ENCODE measurements around the gene PHF14. TPM values are rescaled to one million over a fixed set of nuclear protein-coding genes. Genes with fewer than 3 reads are reported as not detected.

PHF14 gene
- total RNA-seq, 2 donors from 2014 or later: 14.5 to 17.2 TPM

DNA sequence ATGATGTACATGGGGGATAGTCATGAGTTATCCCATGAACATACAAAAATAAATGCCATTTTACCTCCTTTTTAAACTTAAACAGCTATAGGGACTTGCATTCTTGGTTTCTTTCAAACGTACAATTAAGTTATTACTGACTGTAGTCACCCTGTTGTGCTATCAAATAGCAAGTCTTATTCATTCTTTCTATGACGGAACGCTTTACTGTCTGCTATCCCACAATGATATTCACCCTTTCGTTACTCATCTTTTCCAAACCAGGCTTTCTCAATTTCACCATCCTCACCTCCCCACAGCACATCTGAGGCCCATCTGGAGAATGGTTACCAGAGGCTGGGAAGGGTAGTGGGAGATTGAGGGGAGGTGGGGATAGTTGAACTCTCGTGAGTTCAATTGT, 218.8 kb downstream of the PHF14 start:
- DNase-seq: no peak
- intact Hi-C loops (cut with DNase I): no loop called here
- ATAC-seq: peak; percentile 48 to 73

DNA sequence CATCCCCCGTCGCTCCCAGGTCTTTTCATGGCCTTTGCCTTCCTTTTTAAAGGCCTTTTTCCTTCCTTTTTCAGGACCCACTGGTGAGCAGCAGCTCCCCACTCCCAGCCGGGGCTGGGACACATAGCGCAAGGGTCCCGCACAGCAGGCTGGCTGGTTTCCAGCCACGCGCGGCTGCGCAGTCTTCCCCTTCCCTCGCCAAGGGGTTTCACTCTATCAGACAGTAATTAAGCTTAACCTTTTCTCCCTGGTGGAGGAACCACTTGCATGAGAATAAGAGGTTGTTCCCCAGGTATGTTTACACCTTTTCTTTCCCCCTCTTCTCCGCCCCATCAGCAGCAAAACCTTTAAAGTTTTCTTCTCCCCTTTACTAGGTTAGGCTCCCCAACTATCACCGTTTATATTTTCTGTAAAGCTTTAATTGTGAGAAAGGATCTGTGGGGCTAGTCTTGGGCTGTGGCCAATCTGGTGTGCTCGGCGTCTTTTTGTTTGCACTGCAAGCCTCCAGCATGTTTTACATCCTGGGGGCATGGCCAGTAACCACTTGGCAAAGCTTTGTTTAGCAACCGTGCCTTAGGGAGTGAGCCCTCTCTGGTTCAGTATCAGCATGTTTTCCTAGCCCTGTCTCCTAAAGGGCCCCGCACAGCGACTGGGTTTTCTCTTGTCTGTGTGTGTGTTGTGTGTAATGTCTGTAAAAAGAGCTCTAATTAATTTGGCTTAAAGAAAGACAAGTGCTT, 219.6 kb downstream of the PHF14 start:
- ATAC-seq (peak; percentile 74 to 89), DNase-seq (no peak)
- intact Hi-C loops (cut with DNase I): no loop called here

DNA sequence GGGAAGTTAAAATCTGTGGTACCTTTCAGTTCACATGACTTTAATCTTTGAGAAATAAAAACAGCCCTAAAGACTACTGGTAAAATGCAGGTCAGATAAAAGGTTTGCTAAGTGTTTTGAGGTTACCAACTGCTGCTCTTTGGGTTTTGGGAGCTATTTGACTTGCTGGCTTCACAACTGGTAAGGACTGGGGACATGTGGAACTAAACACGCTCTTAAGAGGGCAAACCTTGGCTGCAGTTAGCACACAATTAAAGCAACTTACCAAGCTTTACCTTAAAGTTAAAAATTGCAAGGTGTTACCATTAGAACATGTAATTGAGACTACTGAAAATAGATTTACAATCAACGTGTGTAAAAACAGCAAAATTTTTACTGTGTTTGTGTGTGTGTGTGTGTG, 220.2 kb downstream of the PHF14 start:
- DNase-seq: no peak
- ATAC-seq: no peak
- intact Hi-C loops (cut with DNase I): no loop called here

DNA sequence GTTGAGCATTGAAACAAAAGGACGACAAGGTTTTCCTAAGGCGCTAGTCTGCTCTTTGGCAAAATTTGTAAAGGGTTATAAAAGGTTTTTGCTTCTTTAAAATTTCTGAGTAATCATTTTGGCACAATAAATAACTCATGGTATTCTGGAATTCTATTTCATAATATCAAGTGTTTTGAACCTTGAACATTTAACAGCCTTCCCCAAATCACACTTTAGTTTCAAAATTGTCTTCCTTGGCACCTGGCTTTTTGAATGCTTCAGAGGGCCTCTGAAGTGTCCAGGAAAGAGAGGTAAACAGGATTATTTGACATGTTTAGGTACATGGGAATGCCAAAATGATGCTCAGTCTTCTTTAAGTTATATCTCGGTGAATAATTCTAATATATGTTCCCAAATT, 220.8 kb downstream of the PHF14 start:
- DNase-seq (no peak), ATAC-seq (no peak)
- intact Hi-C loops (cut with DNase I): no loop called here

DNA sequence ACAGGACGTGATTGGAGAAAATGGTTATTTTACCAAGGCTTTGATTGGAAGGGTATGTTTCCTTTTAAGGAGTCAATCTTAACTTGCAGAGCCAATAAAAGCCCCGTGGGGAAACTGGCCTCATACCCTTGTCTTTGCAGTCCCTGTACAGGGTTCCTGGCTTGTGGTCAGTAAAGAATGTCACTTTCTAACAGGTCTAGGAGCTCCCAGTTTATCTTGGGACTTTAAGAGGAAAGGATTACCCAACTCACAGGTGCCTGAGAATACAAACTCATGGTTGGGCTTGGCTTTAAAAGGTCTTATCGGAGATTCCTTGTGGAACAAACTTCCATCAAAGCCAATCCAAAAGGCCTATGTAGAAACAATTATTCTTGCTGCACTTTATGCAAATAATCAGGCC, 221.8 kb downstream of the PHF14 start:
- no peak for ATAC-seq
- DNase-seq: no peak
- intact Hi-C loops (cut with DNase I): no loop called here

DNA sequence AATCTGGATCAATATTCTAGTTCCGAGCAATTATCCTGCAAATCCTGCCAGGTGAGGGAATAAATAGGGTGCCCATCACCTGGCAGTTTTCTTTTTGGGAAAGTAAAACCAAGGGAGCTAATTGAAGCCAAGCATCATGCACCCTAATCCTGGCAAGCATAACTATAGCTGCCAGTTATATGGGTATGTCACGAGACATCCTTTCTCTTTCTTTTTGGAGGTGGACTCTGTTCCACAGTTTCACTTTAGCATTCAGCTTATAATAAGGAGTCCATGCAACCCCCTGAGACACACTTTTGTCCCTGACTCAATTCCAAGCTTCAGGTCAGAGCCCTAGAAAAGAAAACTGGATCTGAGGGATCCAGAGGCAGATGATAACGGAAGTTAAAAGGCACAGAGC, 222.5 kb downstream of the PHF14 start:
- DNase-seq: no peak
- no peak for ATAC-seq
- intact Hi-C loops (cut with DNase I): no loop called here

DNA sequence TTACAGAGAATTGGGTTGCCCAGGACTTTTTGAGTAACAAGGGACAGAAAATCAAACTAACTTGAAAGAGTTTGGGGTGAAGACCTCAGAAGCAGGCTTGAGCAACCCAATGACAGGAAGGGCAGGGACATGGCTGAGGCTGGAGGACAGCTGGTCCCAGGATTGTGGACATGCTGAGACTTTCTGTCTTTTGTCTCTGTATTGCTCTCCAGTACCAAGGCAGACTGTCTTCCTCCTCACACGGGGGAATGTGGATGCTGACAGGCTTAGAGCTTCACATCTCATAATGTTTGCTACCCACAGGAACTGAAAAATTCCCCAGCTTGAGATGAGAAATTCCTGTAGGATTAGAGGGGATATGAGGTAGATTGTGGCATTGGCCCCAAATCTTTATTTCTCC, 229.6 kb downstream of the PHF14 start:
- intact Hi-C loops (cut with DNase I): no loop called here
- DNase-seq (no peak), ATAC-seq (no peak)

DNA sequence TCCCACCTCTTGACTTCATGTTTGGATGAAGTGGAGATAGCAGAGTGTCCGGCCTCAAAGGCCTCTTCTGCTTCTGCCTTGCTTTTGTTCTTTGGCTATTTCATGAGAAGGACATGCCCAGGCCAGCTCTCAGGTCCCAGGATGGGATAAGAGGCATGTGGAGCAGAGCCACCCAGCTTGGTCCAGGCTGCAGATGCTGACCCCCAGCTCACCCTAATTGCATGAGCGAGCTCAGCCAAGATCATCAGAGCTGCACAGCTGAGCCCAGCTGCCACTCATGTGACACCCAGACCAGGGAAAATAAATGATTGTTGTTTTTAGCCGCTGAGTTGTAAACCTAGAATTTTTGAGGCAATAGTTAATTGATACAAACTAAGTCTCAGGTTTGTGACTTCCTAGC, 230.0 kb downstream of the PHF14 start:
- intact Hi-C loops (cut with DNase I): no loop called here
- DNase-seq (no peak), ATAC-seq (peak in 1 of 2 donors; percentile 62)

DNA sequence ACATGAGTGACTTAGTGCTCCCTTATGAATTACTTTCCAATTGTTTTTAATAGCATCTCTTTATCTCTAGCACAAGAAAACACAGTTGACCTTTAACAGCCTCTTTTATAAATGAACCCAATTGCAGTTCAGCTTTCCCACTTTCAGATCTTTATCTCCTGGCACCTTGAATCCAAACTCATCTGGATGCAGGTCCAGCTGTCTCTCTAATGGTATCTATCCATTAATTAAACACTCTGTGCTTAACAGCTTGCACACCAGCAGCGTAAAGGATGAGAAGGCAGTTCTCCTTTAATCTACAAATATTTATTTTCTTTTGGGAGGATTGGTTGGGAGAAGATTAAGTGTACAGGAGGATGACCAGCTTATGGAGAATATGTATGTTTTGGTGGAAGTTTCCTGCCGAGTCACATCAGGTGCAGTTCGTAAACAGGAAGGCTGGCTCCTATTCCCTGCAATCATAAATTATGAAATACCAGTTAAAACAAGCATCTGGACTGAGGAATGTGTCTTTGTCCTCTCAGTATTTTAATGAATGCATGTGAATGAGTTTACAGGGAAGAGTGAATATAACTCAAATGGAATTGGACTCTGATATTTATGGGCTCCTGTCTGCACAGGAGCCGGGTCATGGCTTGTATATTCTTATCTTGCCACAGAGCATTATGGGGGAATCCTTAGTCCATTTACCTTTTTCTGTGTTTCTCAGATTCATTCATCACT, 232.7 kb downstream of the PHF14 start:
- intact Hi-C loops (cut with DNase I): no loop called here
- ATAC-seq (no peak), DNase-seq (no peak)

DNA sequence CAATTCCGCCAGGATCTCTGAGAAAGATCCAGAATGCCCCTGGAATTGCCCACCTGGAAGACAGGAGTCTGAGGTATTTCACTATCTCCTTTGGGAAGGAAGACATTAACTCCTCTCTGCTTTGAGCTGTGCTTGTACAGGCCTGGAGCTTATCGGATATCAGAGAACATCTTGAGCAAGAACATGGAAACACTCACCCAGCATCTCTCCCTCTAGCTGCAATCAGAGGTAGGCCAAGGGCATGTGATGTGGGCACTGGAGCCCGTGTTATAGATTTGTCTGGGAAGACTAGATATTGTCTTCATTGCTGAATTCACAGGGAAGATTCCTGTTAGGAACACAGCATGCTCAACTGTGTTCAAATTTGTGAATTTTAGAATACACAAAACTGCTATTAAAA, 233.9 kb downstream of the PHF14 start:
- intact Hi-C loops (cut with DNase I): no loop called here
- no peak for ATAC-seq
- DNase-seq: no peak

DNA sequence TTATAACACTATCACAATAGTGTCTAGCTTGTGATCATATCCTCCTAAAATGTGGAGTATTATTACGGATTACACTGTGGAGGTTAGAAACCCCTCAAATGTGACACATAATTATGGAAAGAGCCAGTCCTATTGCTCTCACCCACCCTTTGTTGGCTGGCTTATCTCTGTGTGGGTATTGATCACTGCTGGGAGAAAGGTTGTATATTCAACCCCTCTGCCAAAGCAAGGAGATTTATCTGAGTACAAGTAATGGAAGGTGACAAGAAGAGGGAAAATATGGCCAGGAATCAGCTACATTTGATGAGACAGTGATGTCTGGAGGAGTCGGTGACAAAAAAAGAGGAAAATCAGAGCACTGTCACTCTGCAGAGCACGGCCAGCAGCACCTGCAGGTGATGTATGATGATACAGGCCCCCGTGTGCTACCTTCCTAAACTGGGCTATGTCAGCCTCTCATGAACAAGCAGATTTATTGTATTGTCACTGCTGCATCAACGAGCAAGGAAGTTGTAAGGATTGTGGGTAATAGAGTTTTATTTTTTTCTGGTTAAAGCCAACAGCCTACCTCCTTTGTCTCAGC, 235.3 kb downstream of the PHF14 start:
- intact Hi-C loops (cut with DNase I): no loop called here
- ATAC-seq (no peak), DNase-seq (no peak)

DNA sequence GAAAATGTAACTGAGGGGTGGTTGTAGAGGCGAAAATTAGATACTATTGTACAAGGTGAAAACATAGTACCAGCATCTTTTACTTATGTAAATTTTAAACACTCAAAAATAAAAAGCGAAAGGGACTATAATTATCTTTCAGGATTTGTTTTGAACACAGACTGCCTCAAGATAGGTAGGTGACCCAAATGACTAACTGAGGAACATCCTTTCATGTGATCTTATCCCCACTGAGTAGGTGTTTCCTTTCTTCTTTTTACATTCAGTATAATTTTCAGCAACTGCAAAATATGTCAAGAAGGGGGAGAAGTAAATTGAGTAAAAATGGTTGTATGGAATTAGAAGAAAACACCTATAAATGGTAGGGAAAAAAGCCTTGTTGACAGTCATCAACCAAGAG, 236.7 kb downstream of the PHF14 start:
- ATAC-seq (no peak), DNase-seq (no peak)
- intact Hi-C loops (cut with DNase I): no loop called here

DNA sequence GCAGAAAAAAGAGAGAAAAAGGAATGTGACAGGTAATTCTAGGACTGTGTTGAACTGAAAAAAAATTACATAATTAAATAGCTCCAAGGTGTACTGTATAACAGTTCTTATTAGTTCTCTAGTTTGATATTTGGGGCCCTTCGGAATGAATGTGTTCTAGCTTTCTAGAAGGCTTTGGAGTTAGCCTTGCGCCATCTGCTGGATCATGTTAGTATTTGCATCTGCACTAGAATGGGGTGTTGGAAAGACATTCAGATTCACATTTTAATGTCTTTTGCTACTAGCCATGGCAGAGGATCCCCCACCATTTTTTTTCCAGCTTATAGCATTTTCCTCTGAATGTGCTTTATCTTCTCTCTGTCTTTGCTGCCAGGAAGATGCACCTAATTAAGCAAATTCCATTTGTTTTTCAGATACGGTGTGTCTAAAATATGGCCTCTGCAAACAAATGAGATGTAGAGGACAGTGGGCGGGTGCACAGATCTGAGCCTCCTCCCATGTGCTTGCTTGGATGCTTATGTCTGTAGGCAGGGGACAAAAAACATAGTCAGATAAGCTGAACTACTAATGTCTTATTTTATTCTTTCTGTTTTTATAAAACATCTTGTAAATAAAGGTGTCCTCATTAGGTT, 238.5 kb downstream of the PHF14 start:
- DNase-seq (peak; percentile 33), ATAC-seq (peak; percentile 75 to 78)
- intact Hi-C loops (cut with DNase I): no loop called here

DNA sequence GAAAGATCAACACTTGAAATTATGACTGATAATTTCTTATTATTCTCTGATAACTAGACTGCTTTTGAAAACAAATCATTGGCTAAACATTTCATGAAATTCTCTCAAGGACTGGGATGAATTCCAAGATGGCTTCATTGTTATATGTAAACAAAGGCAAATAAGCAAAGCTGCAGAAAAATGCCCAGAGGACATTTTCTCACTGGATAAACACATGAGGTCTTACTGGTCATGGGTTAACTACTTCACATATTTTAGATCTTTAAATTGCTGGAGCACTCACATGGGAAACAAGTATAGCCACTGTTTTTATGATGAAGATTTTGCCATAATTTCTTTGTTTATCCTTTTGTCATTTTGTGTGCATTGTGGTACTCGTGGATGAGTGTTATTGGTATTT, 239.1 kb downstream of the PHF14 start:
- ATAC-seq (no peak), DNase-seq (no peak)
- intact Hi-C loops (cut with DNase I): no loop called here

DNA sequence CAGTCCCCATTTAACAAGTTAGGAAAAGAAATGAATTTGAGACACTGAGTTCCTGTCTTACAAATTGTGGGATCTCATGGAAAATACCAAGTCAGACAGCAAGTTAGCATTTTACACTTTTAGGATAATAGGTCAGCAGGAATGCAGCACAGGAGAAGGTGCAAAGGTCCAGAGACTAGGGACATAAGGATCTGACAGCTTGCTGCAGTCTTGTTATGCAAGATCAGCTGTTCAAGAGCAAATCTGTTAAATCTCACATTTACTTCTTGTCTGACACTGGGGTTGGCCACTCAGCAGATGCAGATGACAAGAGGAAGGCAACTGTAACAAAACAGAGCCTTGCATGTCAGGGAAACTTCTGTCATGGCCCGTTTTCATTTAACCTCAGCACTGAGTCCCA, 239.6 kb downstream of the PHF14 start:
- DNase-seq (no peak), ATAC-seq (no peak)
- intact Hi-C loops (cut with DNase I): no loop called here

DNA sequence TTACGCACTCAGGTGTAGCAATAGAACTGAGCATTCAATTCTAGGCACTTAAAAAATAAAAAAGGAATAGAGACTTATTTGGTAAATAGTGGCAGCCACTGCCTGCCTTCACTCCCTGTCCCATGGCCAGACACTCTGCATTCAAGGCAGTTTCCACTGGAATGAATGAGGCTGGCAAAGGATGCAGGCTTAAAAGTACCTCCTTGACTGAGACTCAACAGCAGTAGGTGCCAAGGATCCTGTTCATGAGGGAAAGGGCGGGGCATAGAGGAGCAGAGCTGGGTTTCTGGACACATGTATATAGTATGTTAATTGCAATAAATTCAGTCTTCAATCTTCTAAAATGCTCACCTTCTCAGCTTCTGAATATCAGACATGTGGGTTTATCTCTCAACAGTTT, 242.6 kb downstream of the PHF14 start:
- intact Hi-C loops (cut with DNase I): no loop called here
- ATAC-seq: peak; percentile 59 to 76

DNA sequence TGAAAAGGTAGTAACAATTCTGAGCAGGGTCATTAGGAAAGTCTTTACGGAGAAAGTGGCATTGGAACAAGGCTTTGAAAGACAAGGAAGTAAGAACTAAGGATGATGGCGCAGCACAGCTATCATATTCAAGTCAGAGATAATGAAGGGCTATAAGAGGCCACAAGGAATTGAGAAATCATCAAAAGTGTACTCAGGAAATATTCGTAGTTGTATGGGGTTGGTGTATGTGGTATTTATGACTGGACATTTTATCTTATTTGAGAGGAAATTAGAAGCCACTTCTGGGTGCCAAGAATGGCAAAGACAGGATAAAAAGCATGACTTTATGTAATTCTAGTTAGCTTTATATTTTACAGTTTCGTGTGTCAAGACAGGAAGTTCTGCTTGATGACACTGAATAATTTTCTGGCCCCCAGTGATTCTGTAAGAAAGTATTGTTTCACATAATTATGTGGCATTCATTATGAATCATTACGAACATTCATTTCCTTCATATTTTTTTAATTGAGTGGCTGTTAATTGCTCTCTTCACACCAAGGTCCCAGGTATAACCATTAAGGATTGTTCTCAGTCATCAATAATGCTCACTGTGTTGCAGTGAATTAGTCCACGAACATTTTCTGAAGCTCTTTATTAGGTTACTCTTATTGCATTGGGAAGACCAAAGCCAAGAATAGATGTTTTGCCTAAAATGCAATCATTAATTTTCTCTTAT, 244.3 kb downstream of the PHF14 start:
- intact Hi-C loops (cut with DNase I): no loop called here
- DNase-seq: no peak
- no peak for ATAC-seq

More for the DNA sequence above, 242.6 kb downstream of the PHF14 start:
- DNase-seq: no peak

Measured in left cardiac atrium (tissue), 4 donors.